Mesenchymal stem cell (in vitro differentiated cells and primary cell): Measurements from ENCODE around the gene LRTM2.

Experiments
- DNase-seq: peaks from one replicate; pipeline ENCODE4 v3.0.0-alpha.2; 2013
- H2AFZ ChIP-seq: one replicate; pipeline ENCODE4 v1.6.1; 2013; ENCODE audit warnings: low read depth, mild to moderate bottlenecking, control low read depth, inconsistent platforms, low read length, moderate library complexity
- H2AK5ac ChIP-seq: 2 replicates; pipeline ENCODE4 v1.6.1; 2013; ENCODE audit warnings: low read length, moderate library complexity, mild to moderate bottlenecking, inconsistent platforms; ENCODE audit not compliant: severe bottlenecking
- H2BK120ac ChIP-seq: one replicate; pipeline ENCODE4 v1.6.1; 2013; ENCODE audit warnings: low read depth, mild to moderate bottlenecking, inconsistent platforms, low read length, moderate library complexity
- H2BK12ac ChIP-seq, 2 experiments: one replicate each; pipeline ENCODE4 v1.6.1; 2013; ENCODE audit warnings: inconsistent platforms in 2 of 2, low read length in 2 of 2, mild to moderate bottlenecking in 2 of 2, moderate library complexity in 2 of 2, control low read depth in 1 of 2
- H2BK15ac ChIP-seq: one replicate; pipeline ENCODE4 v1.6.1; 2013; ENCODE audit warnings: mild to moderate bottlenecking, low read depth, inconsistent platforms; ENCODE audit not compliant: poor library complexity, severe bottlenecking
- H2BK5ac ChIP-seq: 2 replicates; pipeline ENCODE4 v1.6.1; 2013; ENCODE audit warnings: low read depth, mild to moderate bottlenecking, low read length, control low read depth, inconsistent platforms; ENCODE audit not compliant: poor library complexity, severe bottlenecking
- H3K14ac ChIP-seq, 2 experiments: one replicate each; pipeline ENCODE4 v1.6.1; 2013; ENCODE audit warnings: inconsistent platforms in 2 of 2, low read length in 2 of 2, control low read depth in 1 of 2, mild to moderate bottlenecking in 1 of 2, moderate library complexity in 1 of 2
- H3K18ac ChIP-seq, 2 experiments: one replicate each; pipeline ENCODE4 v1.6.1; 2013; ENCODE audit warnings: inconsistent platforms in 2 of 2, low read length in 2 of 2, control low read depth in 1 of 2, low read depth in 1 of 2, mild to moderate bottlenecking in 1 of 2
- H3K23ac ChIP-seq, 2 experiments: one replicate each; pipeline ENCODE4 v1.6.1; 2013; ENCODE audit warnings: inconsistent platforms in 2 of 2, low read length in 2 of 2, mild to moderate bottlenecking in 2 of 2, moderate library complexity in 2 of 2, control low read depth in 1 of 2
- H3K27ac ChIP-seq: 2 replicates; pipeline ENCODE4 v1.5.1; 2013; ENCODE audit warnings: mild to moderate bottlenecking, moderate library complexity, low read length, control low read depth, inconsistent platforms; ENCODE audit not compliant: poor library complexity, severe bottlenecking
- H3K27me3 ChIP-seq, 2 experiments: 2 replicates each; pipeline versions ENCODE4 v1.6.1 to v1.7.0; 2013; ENCODE audit warnings: low read length in 2 of 2, mild to moderate bottlenecking in 2 of 2, moderate library complexity in 2 of 2, control low read depth in 1 of 2, inconsistent platforms in 1 of 2; ENCODE audit not compliant: control insufficient read depth in 1 of 2, insufficient read depth in 1 of 2
- H3K36me3 ChIP-seq, 2 experiments: 2 replicates each; pipeline versions ENCODE4 v1.6.1 to v1.7.0; 2013; ENCODE audit warnings: low read length in 2 of 2, control low read depth in 1 of 2, inconsistent platforms in 1 of 2, low read depth in 1 of 2, mild to moderate bottlenecking in 1 of 2; ENCODE audit not compliant: insufficient read depth in 2 of 2, control insufficient read depth in 1 of 2
- H3K4ac ChIP-seq, 2 experiments: one replicate each; pipeline ENCODE4 v1.6.1; 2013; ENCODE audit warnings: inconsistent platforms in 2 of 2, low read length in 2 of 2, mild to moderate bottlenecking in 2 of 2, moderate library complexity in 2 of 2, control low read depth in 1 of 2, low read depth in 1 of 2
- H3K4me1 ChIP-seq: 2 replicates; pipeline ENCODE4 v1.6.1; 2013; ENCODE audit warnings: low read depth, low read length, control low read depth; ENCODE audit not compliant: control insufficient read depth, insufficient read depth
- H3K4me2 ChIP-seq: 2 replicates; pipeline ENCODE4 v1.6.1; 2013; ENCODE audit warnings: low read length, mild to moderate bottlenecking, inconsistent platforms; ENCODE audit not compliant: poor library complexity, severe bottlenecking
- H3K4me3 ChIP-seq, 2 experiments: 2 replicates each; pipeline versions ENCODE4 v1.5.1 to v1.7.0; 2013; ENCODE audit warnings: low read length in 2 of 2, mild to moderate bottlenecking in 2 of 2, control low read depth in 1 of 2, low read depth in 1 of 2; ENCODE audit not compliant: insufficient read depth in 1 of 2
- H3K79me1 ChIP-seq: replicated peaks from 2 replicates; pipeline ENCODE4 v1.6.1; 2013; ENCODE audit warnings: mild to moderate bottlenecking, control low read depth, low read length, inconsistent platforms; ENCODE audit not compliant: poor library complexity, severe bottlenecking
- H3K9ac ChIP-seq: 2 replicates; pipeline ENCODE4 v1.7.0; 2013; ENCODE audit warnings: mild to moderate bottlenecking, low read length, moderate library complexity
- H3K9me3 ChIP-seq: 2 replicates; pipeline ENCODE4 v1.7.0; 2013; ENCODE audit warnings: mild to moderate bottlenecking, low read length; ENCODE audit not compliant: control insufficient read depth
- H4K8ac ChIP-seq: one replicate; pipeline ENCODE4 v1.6.1; 2013; ENCODE audit warnings: inconsistent platforms, mild to moderate bottlenecking, low read length, moderate library complexity
- H4K91ac ChIP-seq: one replicate; pipeline ENCODE4 v1.6.1; 2013; ENCODE audit warnings: mild to moderate bottlenecking, low read length, inconsistent platforms
- WGBS: methylation state at CpG from one replicate; pipeline ENCODE4 v1.1.7; 2013; ENCODE audit warnings: mixed read lengths; 5-methylcytosine and 5-hydroxymethylcytosine counted together

The LRTM2 gene

GRCh38 chr12:1792406-1792805, 28.0 kb upstream of the LRTM2 start:
- no peak overlapping the region for H3K4me2 ChIP-seq
- H3K4ac ChIP-seq: no peak overlapping the region
- H2AFZ ChIP-seq: no peak overlapping the region
- peaks cover 6% of the 10 kb centered on the region for H3K79me1 ChIP-seq
- H2BK5ac ChIP-seq: no peak overlapping the region
- H3K14ac ChIP-seq: no peak overlapping the region
- H3K18ac ChIP-seq: no peak overlapping the region
- H3K36me3 ChIP-seq: peaks cover 15 to 16% of the 10 kb centered on the region in 2 experiments
- 96% methylated on average over 6 of the region's 6 CpGs for WGBS
- H3K27ac ChIP-seq: no peak overlapping the region
- H3K9ac ChIP-seq: no peak overlapping the region
- peaks cover 23% of the 10 kb centered on the region for H3K4me1 ChIP-seq
- no peak overlapping the region for H2BK12ac ChIP-seq
- H2BK15ac ChIP-seq: no peak overlapping the region
- no peaks in the 10 kb centered on the region for H3K27me3 ChIP-seq
- no peak overlapping the region for H3K23ac ChIP-seq
- H3K9me3 ChIP-seq: no peaks in the 10 kb centered on the region
- no peak overlapping the region for H3K4me3 ChIP-seq
- no peak overlapping the region for H4K91ac ChIP-seq
- H2BK120ac ChIP-seq: no peak overlapping the region
- H4K8ac ChIP-seq: no peak overlapping the region
- DNase-seq: no peak
- no peak overlapping the region for H2AK5ac ChIP-seq

- Histone ChIP-seq H3K18ac (no peak overlapping the region), H3K4me1 (peaks cover 23% of the 10 kb centered on the region), H4K8ac (no peak overlapping the region), H2AFZ (no peak overlapping the region), H2BK120ac (no peak overlapping the region), H4K91ac (no peak overlapping the region), H3K27me3 (no peaks in the 10 kb centered on the region), H2BK15ac (no peak overlapping the region), H3K4ac (no peak overlapping the region), H3K9ac (no peak overlapping the region), H3K36me3 (peaks cover 5 to 10% of the 10 kb centered on the region in 2 experiments), H3K4me2 (no peak overlapping the region), H3K27ac (no peak overlapping the region), H2BK12ac (no peak overlapping the region), H3K9me3 (no peaks in the 10 kb centered on the region), H3K79me1 (peaks cover 3% of the 10 kb centered on the region), H3K23ac (no peak overlapping the region), H3K4me3 (no peak overlapping the region), H3K14ac (no peak overlapping the region), H2BK5ac (no peak overlapping the region), H2AK5ac (no peak overlapping the region)
- WGBS: 95% methylated on average over 26 of the region's 26 CpGs
- DNase-seq: no peak
Observed at GRCh38 chr12:1793426-1794210, 26.7 kb upstream of the LRTM2 start.

DNA sequence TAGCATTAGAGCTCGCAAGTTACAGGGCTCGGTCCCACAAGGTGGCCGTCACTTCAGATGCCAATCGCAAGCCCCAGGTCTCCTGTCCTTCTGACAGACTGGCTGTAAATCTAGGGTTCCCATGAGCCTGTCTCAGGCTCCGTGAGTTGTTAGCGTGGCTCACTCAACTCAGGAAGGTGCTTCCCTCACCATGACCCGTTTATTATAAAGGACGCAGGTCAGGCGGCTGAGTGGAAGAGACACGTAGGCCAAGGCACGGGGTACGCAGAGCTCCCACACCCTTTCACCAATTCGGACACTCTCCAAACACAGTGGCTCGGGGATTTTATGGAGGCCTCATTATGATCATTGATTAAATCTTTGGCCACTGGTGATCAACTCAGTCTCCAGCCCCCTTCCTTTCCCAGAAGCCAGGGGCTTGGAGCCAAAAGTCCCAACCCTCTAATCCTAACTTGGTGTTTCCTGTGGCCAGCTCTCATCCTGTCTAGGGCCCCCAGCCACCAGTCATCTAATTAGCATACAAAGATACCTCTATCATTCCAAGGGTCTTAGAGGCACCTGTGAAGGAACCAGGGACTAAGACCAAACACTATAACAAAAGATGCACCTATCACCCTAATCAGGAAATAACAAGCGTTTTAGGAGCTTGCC, 25.8 kb upstream of the LRTM2 start:
- no peaks in the 10 kb centered on the region for H3K9me3 ChIP-seq
- no peak for DNase-seq
- peaks cover 2% of the 10 kb centered on the region for H3K79me1 ChIP-seq
- peaks cover 5 to 10% of the 10 kb centered on the region in 2 experiments for H3K36me3 ChIP-seq
- H3K18ac ChIP-seq: no peak overlapping the region
- H3K27me3 ChIP-seq: no peaks in the 10 kb centered on the region
- no peak overlapping the region for H3K14ac ChIP-seq
- no peak overlapping the region for H3K23ac ChIP-seq
- no peak overlapping the region for H2AK5ac ChIP-seq
- no peak overlapping the region for H3K4ac ChIP-seq
- H2BK15ac ChIP-seq: no peak overlapping the region
- H4K8ac ChIP-seq: no peak overlapping the region
- no peak overlapping the region for H2BK12ac ChIP-seq
- H2BK5ac ChIP-seq: no peak overlapping the region
- no peak overlapping the region for H3K9ac ChIP-seq
- 90% methylated on average over 15 of the region's 15 CpGs for WGBS
- H3K4me2 ChIP-seq: no peak overlapping the region
- H3K4me1 ChIP-seq: peaks cover 23% of the 10 kb centered on the region
- no peak overlapping the region for H4K91ac ChIP-seq
- H3K4me3 ChIP-seq: no peak overlapping the region
- H2BK120ac ChIP-seq: no peak overlapping the region
- no peak overlapping the region for H3K27ac ChIP-seq
- H2AFZ ChIP-seq: no peak overlapping the region

DNA sequence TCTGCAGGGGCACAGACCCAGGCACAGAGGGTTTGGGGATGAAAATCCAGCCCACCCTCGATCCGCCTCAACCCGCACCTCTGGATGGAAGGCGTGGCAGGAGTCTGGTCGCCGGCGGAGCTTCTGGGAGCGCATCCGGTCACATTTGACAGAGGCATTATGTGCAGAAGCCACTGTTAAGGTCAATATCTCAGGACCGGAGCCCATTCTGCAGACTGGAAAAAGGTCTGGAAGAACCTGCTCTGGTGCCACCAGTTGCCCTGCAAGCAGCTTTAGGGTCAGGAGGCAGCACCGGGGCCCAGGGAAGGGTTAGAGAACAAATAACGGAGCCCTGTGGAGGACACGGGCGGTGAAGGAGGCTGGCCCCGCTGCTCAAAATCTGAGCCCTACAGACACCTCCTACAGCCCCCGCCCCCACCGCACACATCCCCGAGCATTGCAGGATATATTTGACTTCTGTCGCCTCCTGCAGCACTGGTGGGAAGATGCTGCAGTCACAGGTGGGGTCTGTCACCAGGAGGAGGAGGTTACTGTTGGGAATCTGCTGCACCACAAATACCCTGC, 25.1 kb upstream of the LRTM2 start:
- 76% methylated on average over 16 of the region's 19 CpGs for WGBS

More for the DNA sequence above, 25.1 kb upstream of the LRTM2 start:
- no peak for DNase-seq
- Histone ChIP-seq H2BK120ac (no peak overlapping the region), H3K36me3 (peaks cover 3 to 10% of the 10 kb centered on the region in 2 experiments), H3K14ac (no peak overlapping the region), H2AK5ac (no peak overlapping the region), H3K18ac (no peak overlapping the region), H3K4me1 (peaks cover 23% of the 10 kb centered on the region), H3K79me1 (no peaks in the 10 kb centered on the region), H2BK15ac (no peak overlapping the region), H2BK5ac (no peak overlapping the region), H2BK12ac (peak overlapping the region; percentile 14 to 19), H3K9ac (peak overlapping the region; percentile 67), H3K4ac (no peak overlapping the region), H3K27ac (no peak overlapping the region), H3K4me2 (no peak overlapping the region), H3K9me3 (no peaks in the 10 kb centered on the region), H4K8ac (peak overlapping the region; percentile 19), H3K27me3 (no peaks in the 10 kb centered on the region), H4K91ac (no peak overlapping the region), H3K23ac (no peak overlapping the region), H3K4me3 (peak overlapping the region in 1 of 2 experiments; percentile 53), H2AFZ (peak overlapping the region; percentile 64)
